HL-60 (cell line): ENCODE data around the gene KDM4F.

Experiments used
- DNase-seq, 2 experiments: peaks; one replicate each; pipeline ENCODE4 v3.0.0-alpha.2; 2010 to 2020; ENCODE audit warnings: low read depth in 1 of 2, low spot score in 1 of 2
- H3K27ac ChIP-seq: fragments of 250-450 bp; sonication (Bioruptor Pico); replicated peaks from 2 replicates; pipeline ENCODE4 v1.5.1; 2020; ENCODE audit warnings: mild to moderate bottlenecking, moderate library complexity
- H3K27me3 ChIP-seq: fragments of 250-450 bp; sonication (Bioruptor Pico); 2 replicates; pipeline ENCODE4 v1.5.1; 2021; ENCODE audit warnings: mild to moderate bottlenecking, moderate library complexity; ENCODE audit not compliant: insufficient read depth, poor library complexity, severe bottlenecking
- H3K4me3 ChIP-seq: replicated peaks from 2 replicates; pipeline ENCODE4 v1.5.1; 2011; ENCODE audit warnings: mild to moderate bottlenecking, control low read depth, low read length; ENCODE audit not compliant: insufficient read depth
- GABPA ChIP-seq: IDR thresholded peaks from 2 replicates; pipeline ENCODE4 v1.6.1; 2012; ENCODE audit warnings: low read depth
- POLR2AphosphoS5 ChIP-seq: IDR thresholded peaks from 2 replicates; pipeline ENCODE4 v1.6.1; 2012; ENCODE audit warnings: low read depth
- SPI1 ChIP-seq: IDR thresholded peaks from 2 replicates; pipeline ENCODE4 v1.6.1; 2012; ENCODE audit warnings: low read depth, mild to moderate bottlenecking, borderline replicate concordance
- TF ChIP-seq, protein P1 (sequence below): IDR thresholded peaks from 2 replicates; pipeline ENCODE4 v1.6.1; 2012; ENCODE audit warnings: low read depth; ENCODE audit not compliant: insufficient replicate concordance
- TF ChIP-seq, protein P2 (sequence below): IDR thresholded peaks from one replicate; pipeline ENCODE4 v1.5.1; 2011; ENCODE audit warnings: low read length, control low read depth, inconsistent platforms; ENCODE audit not compliant: insufficient read depth

Gene KDM4F

DNA sequence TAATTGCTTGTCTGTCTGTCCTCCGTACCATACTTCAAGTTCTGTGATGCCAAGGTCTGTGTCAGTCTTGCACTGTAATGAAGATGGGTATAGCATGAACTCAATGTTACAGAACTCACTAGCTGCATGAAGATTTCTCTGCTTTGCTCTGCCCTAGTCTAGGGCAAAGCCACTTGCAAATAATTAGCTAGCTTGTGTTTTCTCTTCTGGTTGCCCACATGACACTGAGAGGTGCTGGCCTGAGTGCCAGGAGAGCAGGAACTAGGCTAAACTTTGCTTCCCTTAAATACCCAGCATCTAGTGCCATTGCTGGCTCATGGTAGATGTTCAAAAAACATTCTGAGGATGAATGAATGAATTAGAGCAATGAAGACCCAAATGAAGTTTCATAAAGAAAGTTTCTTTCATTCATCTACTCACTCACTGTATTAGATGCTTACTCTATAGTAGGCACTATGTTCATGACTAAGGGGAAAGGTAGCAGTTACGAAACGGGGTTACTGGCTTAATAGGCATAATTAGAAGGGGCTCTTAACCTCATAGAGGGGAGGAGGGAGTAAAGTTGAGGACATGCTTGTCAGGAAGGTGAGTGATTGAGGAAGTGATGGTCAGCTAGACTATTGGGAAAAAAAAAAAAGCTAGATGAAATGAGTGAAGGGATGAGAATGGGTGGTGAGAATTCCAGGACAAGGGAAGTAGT lies 36.0 kb downstream of the KDM4F start:
- Histone ChIP-seq H3K27ac (no peak overlapping the region), H3K27me3 (no peaks in the 10 kb centered on the region), H3K4me3 (no peak overlapping the region)
- no peak for DNase-seq
- TF ChIP-seq, protein P1, sequence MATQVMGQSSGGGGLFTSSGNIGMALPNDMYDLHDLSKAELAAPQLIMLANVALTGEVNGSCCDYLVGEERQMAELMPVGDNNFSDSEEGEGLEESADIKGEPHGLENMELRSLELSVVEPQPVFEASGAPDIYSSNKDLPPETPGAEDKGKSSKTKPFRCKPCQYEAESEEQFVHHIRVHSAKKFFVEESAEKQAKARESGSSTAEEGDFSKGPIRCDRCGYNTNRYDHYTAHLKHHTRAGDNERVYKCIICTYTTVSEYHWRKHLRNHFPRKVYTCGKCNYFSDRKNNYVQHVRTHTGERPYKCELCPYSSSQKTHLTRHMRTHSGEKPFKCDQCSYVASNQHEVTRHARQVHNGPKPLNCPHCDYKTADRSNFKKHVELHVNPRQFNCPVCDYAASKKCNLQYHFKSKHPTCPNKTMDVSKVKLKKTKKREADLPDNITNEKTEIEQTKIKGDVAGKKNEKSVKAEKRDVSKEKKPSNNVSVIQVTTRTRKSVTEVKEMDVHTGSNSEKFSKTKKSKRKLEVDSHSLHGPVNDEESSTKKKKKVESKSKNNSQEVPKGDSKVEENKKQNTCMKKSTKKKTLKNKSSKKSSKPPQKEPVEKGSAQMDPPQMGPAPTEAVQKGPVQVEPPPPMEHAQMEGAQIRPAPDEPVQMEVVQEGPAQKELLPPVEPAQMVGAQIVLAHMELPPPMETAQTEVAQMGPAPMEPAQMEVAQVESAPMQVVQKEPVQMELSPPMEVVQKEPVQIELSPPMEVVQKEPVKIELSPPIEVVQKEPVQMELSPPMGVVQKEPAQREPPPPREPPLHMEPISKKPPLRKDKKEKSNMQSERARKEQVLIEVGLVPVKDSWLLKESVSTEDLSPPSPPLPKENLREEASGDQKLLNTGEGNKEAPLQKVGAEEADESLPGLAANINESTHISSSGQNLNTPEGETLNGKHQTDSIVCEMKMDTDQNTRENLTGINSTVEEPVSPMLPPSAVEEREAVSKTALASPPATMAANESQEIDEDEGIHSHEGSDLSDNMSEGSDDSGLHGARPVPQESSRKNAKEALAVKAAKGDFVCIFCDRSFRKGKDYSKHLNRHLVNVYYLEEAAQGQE, result no peak
- TF ChIP-seq, protein P2, sequence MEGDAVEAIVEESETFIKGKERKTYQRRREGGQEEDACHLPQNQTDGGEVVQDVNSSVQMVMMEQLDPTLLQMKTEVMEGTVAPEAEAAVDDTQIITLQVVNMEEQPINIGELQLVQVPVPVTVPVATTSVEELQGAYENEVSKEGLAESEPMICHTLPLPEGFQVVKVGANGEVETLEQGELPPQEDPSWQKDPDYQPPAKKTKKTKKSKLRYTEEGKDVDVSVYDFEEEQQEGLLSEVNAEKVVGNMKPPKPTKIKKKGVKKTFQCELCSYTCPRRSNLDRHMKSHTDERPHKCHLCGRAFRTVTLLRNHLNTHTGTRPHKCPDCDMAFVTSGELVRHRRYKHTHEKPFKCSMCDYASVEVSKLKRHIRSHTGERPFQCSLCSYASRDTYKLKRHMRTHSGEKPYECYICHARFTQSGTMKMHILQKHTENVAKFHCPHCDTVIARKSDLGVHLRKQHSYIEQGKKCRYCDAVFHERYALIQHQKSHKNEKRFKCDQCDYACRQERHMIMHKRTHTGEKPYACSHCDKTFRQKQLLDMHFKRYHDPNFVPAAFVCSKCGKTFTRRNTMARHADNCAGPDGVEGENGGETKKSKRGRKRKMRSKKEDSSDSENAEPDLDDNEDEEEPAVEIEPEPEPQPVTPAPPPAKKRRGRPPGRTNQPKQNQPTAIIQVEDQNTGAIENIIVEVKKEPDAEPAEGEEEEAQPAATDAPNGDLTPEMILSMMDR, result no peak

DNA sequence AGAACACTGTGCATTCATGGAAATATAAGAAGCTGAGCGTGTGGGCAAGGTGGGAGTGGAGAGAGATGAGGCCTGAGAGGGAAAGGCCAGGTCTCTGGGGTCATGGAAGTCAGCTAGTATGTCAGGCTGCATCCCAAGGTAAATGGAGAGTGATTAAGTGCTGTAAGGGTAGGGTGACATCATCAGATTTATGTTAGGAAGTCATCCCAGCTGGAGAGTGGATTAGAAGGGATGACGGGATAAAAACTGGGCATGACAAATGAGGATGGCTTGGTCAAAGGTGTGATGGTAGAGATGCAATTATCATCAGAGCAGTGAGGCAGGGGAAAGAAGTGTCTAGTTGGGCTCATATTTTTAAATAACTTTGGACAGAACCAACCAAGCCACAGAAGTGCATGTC lies 36.9 kb downstream of the KDM4F start:
- Histone ChIP-seq H3K27ac (no peak overlapping the region), H3K27me3 (peaks cover 3% of the 10 kb centered on the region), H3K4me3 (no peak overlapping the region)
- no peak for DNase-seq
- TF ChIP-seq GABPA (no peak), POLR2AphosphoS5 (no peak), SPI1 (no peak)
- TF ChIP-seq, protein P1, result no peak
- TF ChIP-seq, protein P2, result no peak

DNA sequence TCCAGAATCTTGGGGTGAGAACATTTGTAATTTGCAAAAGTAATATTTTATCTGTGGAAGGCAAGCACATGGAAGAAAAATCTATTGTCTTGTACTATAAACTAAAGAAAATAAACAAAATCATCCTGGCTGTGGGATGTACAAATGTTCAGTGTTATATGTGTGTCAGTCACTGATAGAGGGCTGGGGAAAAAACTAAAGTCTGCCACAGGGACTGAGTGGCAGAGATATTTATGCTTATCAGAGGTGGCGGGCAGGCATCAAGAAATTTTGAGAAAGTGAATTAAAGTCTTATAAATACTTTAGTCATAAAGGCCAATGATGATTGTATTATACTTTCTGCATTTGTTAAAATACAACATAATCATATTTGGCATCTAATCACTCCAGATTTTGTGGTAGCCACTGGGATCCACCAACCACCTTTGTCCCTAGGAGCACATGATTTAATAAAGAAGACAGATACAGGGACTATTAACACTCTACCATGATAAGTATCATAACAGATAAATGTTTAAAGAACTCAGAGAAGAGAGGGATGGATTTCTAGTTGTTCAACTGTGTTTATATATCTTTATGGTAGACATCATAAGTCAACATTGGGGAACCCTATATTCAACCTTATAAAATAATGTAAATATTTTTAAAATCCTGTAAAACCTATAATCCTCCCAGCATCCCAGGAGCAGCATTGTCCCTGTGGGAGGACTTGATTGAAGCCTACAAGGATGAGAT lies 37.8 kb downstream of the KDM4F start:
- no peak for TF ChIP-seq GABPA
- no peak for TF ChIP-seq POLR2AphosphoS5
- TF ChIP-seq, protein P1, result no peak
- no peak for TF ChIP-seq SPI1
- TF ChIP-seq, protein P2, result no peak
- Histone ChIP-seq H3K27ac (no peak overlapping the region), H3K4me3 (no peak overlapping the region), H3K27me3 (peaks cover 9% of the 10 kb centered on the region)
- DNase-seq, result no peak
